IMR-90 (cell line): ENCODE measurements around the gene KCNC2. TPM values are rescaled to one million over a fixed set of nuclear protein-coding genes. Genes with fewer than 3 reads are reported as not detected.

ENCODE experiments used
- ATAC-seq: fragments of 200-7000 bp; cut with Tn5 transposase; 2 replicates; pipeline ENCODE4 v1.9.1; 2020; ENCODE audit warnings: low read depth, mild to moderate bottlenecking, moderate library complexity
- BruUV-seq: library from RNA; stranded (reverse); fragments of 400-500 nt; replicated peaks from 2 replicates; lab custom pipeline; 2021; lab: Mats Ljungman, UMichigan
- CTCF ChIA-PET: fragments of 300-600 bp; formaldehyde crosslinking; extraction: SDS; loops from one replicate; lab custom pipeline; 2021; ENCODE audit warnings: antibody characterized with exemption; lab: Yijun Ruan, JAX
- POLR2A ChIA-PET: fragments of 300-600 bp; sonication (Branson Sonifier 250); formaldehyde crosslinking; loops from one replicate; lab custom pipeline; 2022; ENCODE audit warnings: antibody characterized with exemption; ENCODE audit not compliant: unreplicated experiment; lab: Charles Lee
- DNase-seq: peaks from one replicate; pipeline ENCODE4 v3.0.0; 2013
- H2AFZ ChIP-seq: replicated peaks from 2 replicates; pipeline ENCODE3; 2013; ENCODE audit warnings: low read length, mild to moderate bottlenecking; ENCODE audit not compliant: poor library complexity
- H2AK5ac ChIP-seq: 2 replicates; pipeline ENCODE4 v1.6.1; 2013; ENCODE audit warnings: low read depth, low read length, inconsistent platforms
- H2AK9ac ChIP-seq: replicated peaks from 2 replicates; pipeline ENCODE3; 2013; ENCODE audit warnings: mild to moderate bottlenecking, low read depth, low read length, moderate library complexity; ENCODE audit not compliant: poor library complexity
- H2BK120ac ChIP-seq: 2 replicates; pipeline ENCODE4 v1.6.1; 2013; ENCODE audit warnings: low read depth, low read length, inconsistent platforms
- H2BK15ac ChIP-seq: 3 replicates; pipeline ENCODE4 v1.6.1; 2013; ENCODE audit warnings: low read depth, low read length, inconsistent platforms
- H2BK20ac ChIP-seq: 2 replicates; pipeline ENCODE4 v1.6.1; 2013; ENCODE audit warnings: low read depth, mild to moderate bottlenecking, inconsistent platforms, low read length, moderate library complexity
- H2BK5ac ChIP-seq: 2 replicates; pipeline ENCODE4 v1.6.1; 2013; ENCODE audit warnings: mild to moderate bottlenecking, low read depth, low read length, inconsistent platforms; ENCODE audit not compliant: poor library complexity, severe bottlenecking
- H3K14ac ChIP-seq: replicated peaks from 2 replicates; pipeline ENCODE4 v1.6.1; 2013; ENCODE audit warnings: low read depth, low read length, inconsistent platforms
- H3K18ac ChIP-seq: 2 replicates; pipeline ENCODE4 v1.6.1; 2013; ENCODE audit warnings: low read depth, low read length, control low read depth
- H3K23ac ChIP-seq: 2 replicates; pipeline ENCODE4 v1.6.1; 2013; ENCODE audit warnings: low read depth, low read length, inconsistent platforms
- H3K27ac ChIP-seq: 2 replicates; pipeline ENCODE4 v1.5.1; 2013; ENCODE audit warnings: mild to moderate bottlenecking, control low read depth, low read length; ENCODE audit not compliant: insufficient read depth
- H3K27me3 ChIP-seq: 2 replicates; pipeline ENCODE4 v1.6.1; 2013; ENCODE audit warnings: low read length; ENCODE audit not compliant: control insufficient read depth, insufficient read depth
- H3K36me3 ChIP-seq: 2 replicates; pipeline ENCODE4 v1.6.1; 2013; ENCODE audit warnings: low read length, mixed read lengths; ENCODE audit not compliant: control insufficient read depth, insufficient read depth
- H3K4ac ChIP-seq: 2 replicates; pipeline ENCODE4 v1.6.1; 2013; ENCODE audit warnings: low read depth, low read length, inconsistent platforms
- H3K4me1 ChIP-seq: 2 replicates; pipeline ENCODE4 v1.6.1; 2013; ENCODE audit warnings: low read length, mixed read lengths; ENCODE audit not compliant: control insufficient read depth, insufficient read depth
- H3K4me2 ChIP-seq: 2 replicates; pipeline ENCODE4 v1.6.1; 2013; ENCODE audit warnings: low read depth, mild to moderate bottlenecking, control low read depth, low read length, moderate library complexity
- H3K4me3 ChIP-seq: 2 replicates; pipeline ENCODE4 v1.5.1; 2013; ENCODE audit warnings: low read depth, mild to moderate bottlenecking, control low read depth, low read length, moderate library complexity; ENCODE audit not compliant: insufficient read depth
- H3K56ac ChIP-seq: 2 replicates; pipeline ENCODE4 v1.6.1; 2013; ENCODE audit warnings: low read length, inconsistent platforms; ENCODE audit not compliant: insufficient read depth; ENCODE audit errors: extremely low read depth
- H3K79me1 ChIP-seq, 2 experiments: 2 replicates each; pipeline ENCODE4 v1.6.1; 2013; ENCODE audit warnings: low read length in 2 of 2, inconsistent platforms in 1 of 2, low read depth in 1 of 2
- H3K9ac ChIP-seq: 2 replicates; pipeline ENCODE4 v1.6.1; 2013; ENCODE audit warnings: low read depth, low read length, control low read depth
- H3K9me1 ChIP-seq: 2 replicates; pipeline ENCODE4 v1.6.1; 2013; ENCODE audit warnings: low read length, inconsistent platforms; ENCODE audit not compliant: insufficient read depth
- H3K9me3 ChIP-seq: 2 replicates; pipeline ENCODE4 v1.6.1; 2013; ENCODE audit warnings: low read length; ENCODE audit not compliant: control insufficient read depth, insufficient read depth
- H4K20me1 ChIP-seq: 2 replicates; pipeline ENCODE4 v1.6.1; 2013; ENCODE audit warnings: low read length, inconsistent platforms; ENCODE audit not compliant: insufficient read depth
- H4K5ac ChIP-seq: 2 replicates; pipeline ENCODE4 v1.6.1; 2013; ENCODE audit warnings: mild to moderate bottlenecking, low read depth, low read length, control low read depth
- H4K8ac ChIP-seq, 2 experiments: 2 replicates each; pipeline ENCODE4 v1.6.1; 2013; ENCODE audit warnings: low read depth in 2 of 2, low read length in 2 of 2, control low read depth in 1 of 2, inconsistent platforms in 1 of 2
- H4K91ac ChIP-seq: 2 replicates; pipeline ENCODE4 v1.6.1; 2013; ENCODE audit warnings: low read depth, low read length, inconsistent platforms; ENCODE audit not compliant: insufficient read depth
- BHLHE40 ChIP-seq: fragments of 150-350 bp; IDR thresholded peaks from 2 replicates; pipeline ENCODE4 v1.6.1; 2016; ENCODE audit warnings: mild to moderate bottlenecking, low read depth, low read length
- CHD1 ChIP-seq: IDR thresholded peaks from 2 replicates; pipeline ENCODE4 v1.6.1; 2012; ENCODE audit warnings: low read depth, low read length, improper control_type of control experiment
- CTCF ChIP-seq: conservative IDR thresholded peaks from 2 replicates; pipeline ENCODE4 v1.5.1; 2012; ENCODE audit warnings: mild to moderate bottlenecking, low read depth, low read length, improper control_type of control experiment
- MAFK ChIP-seq: IDR thresholded peaks from 2 replicates; pipeline ENCODE4 v1.6.1; 2012; ENCODE audit warnings: low read depth, low read length, improper control_type of control experiment
- MAZ ChIP-seq: IDR thresholded peaks from 2 replicates; pipeline ENCODE4 v1.6.1; 2012; ENCODE audit warnings: low read depth, mild to moderate bottlenecking, low read length, improper control_type of control experiment, moderate library complexity, borderline replicate concordance
- NFE2L2 ChIP-seq: fragments of 150-350 bp; IDR thresholded peaks from 2 replicates; pipeline ENCODE4 v1.6.1; 2016; ENCODE audit warnings: low read depth, mild to moderate bottlenecking, low read length
- RCOR1 ChIP-seq: IDR thresholded peaks from 2 replicates; pipeline ENCODE4 v1.6.1; 2012; ENCODE audit warnings: mild to moderate bottlenecking, low read length, improper control_type of control experiment; ENCODE audit not compliant: insufficient replicate concordance
- RFX5 ChIP-seq: IDR thresholded peaks from 2 replicates; pipeline ENCODE4 v1.8.0; 2012; ENCODE audit warnings: low read depth, mild to moderate bottlenecking, low read length, moderate library complexity
- SMC3 ChIP-seq: fragments of 150-350 bp; IDR thresholded peaks from 2 replicates; pipeline ENCODE4 v1.6.1; 2016; ENCODE audit warnings: low read depth, mild to moderate bottlenecking, antibody characterized with exemption, low read length, moderate library complexity
- USF2 ChIP-seq: fragments of 150-350 bp; IDR thresholded peaks from 2 replicates; pipeline ENCODE4 v1.6.1; 2017; ENCODE audit warnings: mild to moderate bottlenecking, antibody characterized with exemption, low read length, low read depth
- WGBS, 2 experiments: methylation state at CpG; one replicate each; pipeline versions ENCODE4 v1.1.5 to v1.1.7; 2013; ENCODE audit warnings: missing lambda C conversion rate in 2 of 2; ENCODE audit not compliant: insufficient read length in 1 of 2; ENCODE audit errors: extremely low coverage in 2 of 2; 5-methylcytosine and 5-hydroxymethylcytosine counted together
- dilution Hi-C: fragments of 300-500 bp; cut with HindIII; formaldehyde crosslinking; loops from one replicate; pipeline ENCODE4 v1.14.3; 2018; ENCODE audit warnings: low sequenced_read_pairs; ENCODE audit not compliant: unreplicated experiment
- in situ Hi-C: fragments of 300-500 bp; cut with MboI; formaldehyde crosslinking; loops from 3 replicates; pipeline ENCODE4 v1.14.3; 2019; ENCODE audit warnings: low sequenced_read_pairs, inconsistent platforms, mixed read lengths
- intact Hi-C: fragments of 100-400 bp; cut with micrococcal nuclease; formaldehyde crosslinking; loops from 2 replicates; pipeline ENCODE4 v1.10.0; 2022
- polyA plus RNA-seq, 3 experiments: library from polyadenylated mRNA; depleted of rRNA; stranded (reverse); fragments of >200 nt; gene quantifications; 2 replicates each; pipeline ENCODE4 v1.2.3, GENCODE V29; 2012; ENCODE audit warnings: low replicate concordance in 1 of 3
- total RNA-seq: library from RNA; depleted of rRNA; stranded (reverse); fragments of >200 nt; gene quantifications from 2 replicates; pipeline ENCODE4 v1.2.3, GENCODE V29; 2012

The KCNC2 gene
- total and polyA plus RNA-seq, 2 of the 4 experiments (the other 2 are of a cell fraction), result not detected

- H2AK9ac ChIP-seq, result no peak overlapping the region
- H2BK5ac ChIP-seq, result no peak overlapping the region
- H3K79me1 ChIP-seq, result no peaks in the 10 kb centered on the region
- in situ Hi-C loops (no loop called here), dilution Hi-C loops (no loop called here), intact Hi-C loops (no loop called here)
- H4K8ac ChIP-seq, result no peak overlapping the region
- no peak overlapping the region for H3K14ac ChIP-seq
- ATAC-seq, result no peak
- H4K5ac ChIP-seq, result no peak overlapping the region
- H3K4ac ChIP-seq, result no peak overlapping the region
- no peak for DNase-seq
- H3K4me2 ChIP-seq, result no peak overlapping the region
- H3K9ac ChIP-seq, result no peak overlapping the region
- H3K18ac ChIP-seq, result no peak overlapping the region
- H4K91ac ChIP-seq, result no peak overlapping the region
- no peak overlapping the region for H2BK120ac ChIP-seq
- no peak overlapping the region for H3K27ac ChIP-seq
- no peaks in the 10 kb centered on the region for H3K4me1 ChIP-seq
- no peaks in the 10 kb centered on the region for H4K20me1 ChIP-seq
- WGBS, 2 experiments, result no CpG with 5 or more reads among the region's 4 CpGs
- H2BK15ac ChIP-seq, result no peak overlapping the region
- no peak overlapping the region for H3K4me3 ChIP-seq
- no peak overlapping the region for H2AK5ac ChIP-seq
- BruUV-seq, result no TSS peak
- H2AFZ ChIP-seq, result no peak overlapping the region
- no peaks in the 10 kb centered on the region for H3K36me3 ChIP-seq
- ChIA-PET CTCF (no interaction called here), POLR2A (no interaction called here)
- H3K9me3 ChIP-seq, result no peaks in the 10 kb centered on the region
- no peak overlapping the region for H3K56ac ChIP-seq
- no peaks in the 10 kb centered on the region for H3K9me1 ChIP-seq
- H3K27me3 ChIP-seq, result no peaks in the 10 kb centered on the region
- no peak overlapping the region for H2BK20ac ChIP-seq
- TF ChIP-seq MAFK (no peak), SMC3 (no peak), MAZ (no peak), NFE2L2 (no peak), USF2 (no peak), CHD1 (no peak), RCOR1 (no peak), RFX5 (no peak), CTCF (no peak), BHLHE40 (no peak)
- H3K23ac ChIP-seq, result no peak overlapping the region
Measured at GRCh38 chr12:75080582-75080981, 129.1 kb downstream of the KCNC2 start.
